OCI-LY1 (cell line): ENCODE data around the gene ERCC2.

Experiments used
- H2AFZ ChIP-seq: fragments of 200-600 bp; sonication (generic), shearing (Covaris generic); 2 replicates; pipeline ENCODE4 v1.6.0; 2014; ENCODE audit warnings: antibody characterized with exemption, mild to moderate bottlenecking, low read length
- H3F3A ChIP-seq: fragments of 200-600 bp; sonication (generic), shearing (Covaris generic); 2 replicates; pipeline ENCODE4 v1.6.0; 2014; ENCODE audit warnings: mild to moderate bottlenecking, antibody characterized with exemption, low read length, moderate library complexity; ENCODE audit not compliant: insufficient read depth
- H3K27ac ChIP-seq: fragments of 200-600 bp; sonication (generic); 2 replicates; pipeline ENCODE4 v1.5.1; 2014; ENCODE audit warnings: low read length, mixed run types, mild to moderate bottlenecking, low read depth; ENCODE audit not compliant: poor library complexity, severe bottlenecking
- H3K27me3 ChIP-seq: fragments of 200-600 bp; sonication (generic); 2 replicates; pipeline ENCODE4 v1.6.0; 2014; ENCODE audit warnings: antibody characterized with exemption, mild to moderate bottlenecking, low read length, moderate library complexity; ENCODE audit not compliant: insufficient read depth
- H3K36me3 ChIP-seq: fragments of 200-600 bp; sonication (generic); 2 replicates; pipeline ENCODE4 v1.6.1; 2014; ENCODE audit warnings: mild to moderate bottlenecking, antibody characterized with exemption, low read length, moderate library complexity, mixed read lengths; ENCODE audit not compliant: insufficient read depth
- H3K4me1 ChIP-seq: fragments of 200-600 bp; sonication (generic); 2 replicates; pipeline ENCODE4 v1.5.1; 2014; ENCODE audit warnings: mild to moderate bottlenecking, low read length, moderate library complexity; ENCODE audit not compliant: insufficient read depth, severe bottlenecking
- H3K4me2 ChIP-seq: fragments of 200-600 bp; sonication (generic), shearing (Covaris generic); 2 replicates; pipeline ENCODE4 v1.6.1; 2014; ENCODE audit warnings: low read length
- H3K4me3 ChIP-seq: fragments of 200-600 bp; sonication (generic); 2 replicates; pipeline ENCODE4 v1.5.1; 2014; ENCODE audit warnings: low read length, low read depth, mild to moderate bottlenecking, mixed read lengths; ENCODE audit not compliant: poor library complexity, severe bottlenecking
- H3K79me2 ChIP-seq: fragments of 200-600 bp; shearing (Covaris generic); 2 replicates; pipeline ENCODE4 v1.6.1; 2016; ENCODE audit warnings: mixed run types, low read length, mixed read lengths; ENCODE audit not compliant: insufficient read depth
- H3K9ac ChIP-seq: fragments of 200-600 bp; sonication (generic), shearing (Covaris generic); 2 replicates; pipeline ENCODE4 v1.6.1; 2014; ENCODE audit warnings: mild to moderate bottlenecking, low read length, mixed read lengths
- H3K9me2 ChIP-seq: fragments of 200-600 bp; sonication (generic), shearing (Covaris generic); 2 replicates; pipeline ENCODE4 v1.6.1; 2014; ENCODE audit warnings: low read depth, mild to moderate bottlenecking, low read length, mixed read lengths
- H3K9me3 ChIP-seq: fragments of 200-600 bp; shearing (Covaris generic); 2 replicates; pipeline ENCODE4 v1.6.1; 2014; ENCODE audit warnings: low read length, mixed read lengths
- H4K20me1 ChIP-seq: fragments of 200-600 bp; sonication (generic), shearing (Covaris generic); 2 replicates; pipeline ENCODE4 v1.6.0; 2016; ENCODE audit warnings: mild to moderate bottlenecking, low read length; ENCODE audit not compliant: insufficient read depth
- EZH2 ChIP-seq: fragments of 200-600 bp; sonication (generic), shearing (Covaris generic); IDR thresholded peaks from 2 replicates; pipeline ENCODE4 v1.8.0; 2017; ENCODE audit warnings: borderline replicate concordance, mixed run types, mild to moderate bottlenecking, antibody characterized with exemption, low read length, moderate library complexity, mixed read lengths
- TF ChIP-seq, protein P1 (sequence below): fragments of 200-600 bp; sonication (generic), shearing (Covaris generic); IDR thresholded peaks from 2 replicates; pipeline ENCODE4 v1.5.1; 2017; ENCODE audit warnings: mild to moderate bottlenecking, antibody characterized with exemption, low read length, moderate library complexity, mixed read lengths

ERCC2 gene

DNA sequence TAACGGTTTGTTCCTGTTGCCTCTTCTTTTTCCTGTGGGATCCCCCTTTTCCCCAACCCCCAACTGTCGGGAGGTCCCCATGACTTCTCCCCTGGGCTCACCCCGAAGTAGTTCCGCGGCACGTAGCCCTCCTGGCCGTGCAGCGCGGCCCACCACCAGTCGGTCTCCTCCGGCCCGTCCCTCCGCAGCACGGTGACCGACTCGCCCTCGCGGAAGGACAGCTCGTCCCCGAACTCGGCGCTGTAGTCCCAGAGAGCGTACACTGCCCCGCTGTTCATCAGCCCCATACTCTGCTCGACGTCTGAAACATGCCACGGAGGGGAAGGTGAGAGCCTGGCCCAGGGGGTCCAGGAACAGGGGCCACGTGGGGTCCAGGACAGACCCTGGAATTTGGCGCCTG, 12.1 kb upstream of the ERCC2 start:
- no peaks in the 10 kb centered on the region for H3K36me3 ChIP-seq
- peaks cover 3% of the 10 kb centered on the region for H3K4me1 ChIP-seq
- no peak overlapping the region for H3K4me3 ChIP-seq
- H3K27ac ChIP-seq = no peak overlapping the region
- H3K4me2 ChIP-seq = no peak overlapping the region
- no peaks in the 10 kb centered on the region for H3K9me3 ChIP-seq
- H2AFZ ChIP-seq = no peak overlapping the region
- no peaks in the 10 kb centered on the region for H3K27me3 ChIP-seq
- H3K79me2 ChIP-seq = no peaks in the 10 kb centered on the region
- no peaks in the 10 kb centered on the region for H3K9me2 ChIP-seq
- H3K9ac ChIP-seq = no peak overlapping the region
- no peaks in the 10 kb centered on the region for H4K20me1 ChIP-seq
- TF ChIP-seq, protein P1, sequence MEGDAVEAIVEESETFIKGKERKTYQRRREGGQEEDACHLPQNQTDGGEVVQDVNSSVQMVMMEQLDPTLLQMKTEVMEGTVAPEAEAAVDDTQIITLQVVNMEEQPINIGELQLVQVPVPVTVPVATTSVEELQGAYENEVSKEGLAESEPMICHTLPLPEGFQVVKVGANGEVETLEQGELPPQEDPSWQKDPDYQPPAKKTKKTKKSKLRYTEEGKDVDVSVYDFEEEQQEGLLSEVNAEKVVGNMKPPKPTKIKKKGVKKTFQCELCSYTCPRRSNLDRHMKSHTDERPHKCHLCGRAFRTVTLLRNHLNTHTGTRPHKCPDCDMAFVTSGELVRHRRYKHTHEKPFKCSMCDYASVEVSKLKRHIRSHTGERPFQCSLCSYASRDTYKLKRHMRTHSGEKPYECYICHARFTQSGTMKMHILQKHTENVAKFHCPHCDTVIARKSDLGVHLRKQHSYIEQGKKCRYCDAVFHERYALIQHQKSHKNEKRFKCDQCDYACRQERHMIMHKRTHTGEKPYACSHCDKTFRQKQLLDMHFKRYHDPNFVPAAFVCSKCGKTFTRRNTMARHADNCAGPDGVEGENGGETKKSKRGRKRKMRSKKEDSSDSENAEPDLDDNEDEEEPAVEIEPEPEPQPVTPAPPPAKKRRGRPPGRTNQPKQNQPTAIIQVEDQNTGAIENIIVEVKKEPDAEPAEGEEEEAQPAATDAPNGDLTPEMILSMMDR = no peak
- TF ChIP-seq EZH2 = no peak
- no peaks in the 10 kb centered on the region for H3F3A ChIP-seq

- Histone ChIP-seq H3K27me3 (no peaks in the 10 kb centered on the region), H2AFZ (no peak overlapping the region), H3K79me2 (no peaks in the 10 kb centered on the region), H3K27ac (no peak overlapping the region), H3K4me2 (no peak overlapping the region), H3K9ac (no peak overlapping the region), H3K36me3 (no peaks in the 10 kb centered on the region), H3F3A (no peaks in the 10 kb centered on the region), H4K20me1 (no peaks in the 10 kb centered on the region), H3K4me3 (no peak overlapping the region), H3K9me3 (no peaks in the 10 kb centered on the region), H3K9me2 (no peaks in the 10 kb centered on the region), H3K4me1 (no peaks in the 10 kb centered on the region)
- TF ChIP-seq, protein P1 = no peak
- no peak for TF ChIP-seq EZH2
Observed at GRCh38 chr19:45380107-45380506, 9.7 kb upstream of the ERCC2 start.

DNA sequence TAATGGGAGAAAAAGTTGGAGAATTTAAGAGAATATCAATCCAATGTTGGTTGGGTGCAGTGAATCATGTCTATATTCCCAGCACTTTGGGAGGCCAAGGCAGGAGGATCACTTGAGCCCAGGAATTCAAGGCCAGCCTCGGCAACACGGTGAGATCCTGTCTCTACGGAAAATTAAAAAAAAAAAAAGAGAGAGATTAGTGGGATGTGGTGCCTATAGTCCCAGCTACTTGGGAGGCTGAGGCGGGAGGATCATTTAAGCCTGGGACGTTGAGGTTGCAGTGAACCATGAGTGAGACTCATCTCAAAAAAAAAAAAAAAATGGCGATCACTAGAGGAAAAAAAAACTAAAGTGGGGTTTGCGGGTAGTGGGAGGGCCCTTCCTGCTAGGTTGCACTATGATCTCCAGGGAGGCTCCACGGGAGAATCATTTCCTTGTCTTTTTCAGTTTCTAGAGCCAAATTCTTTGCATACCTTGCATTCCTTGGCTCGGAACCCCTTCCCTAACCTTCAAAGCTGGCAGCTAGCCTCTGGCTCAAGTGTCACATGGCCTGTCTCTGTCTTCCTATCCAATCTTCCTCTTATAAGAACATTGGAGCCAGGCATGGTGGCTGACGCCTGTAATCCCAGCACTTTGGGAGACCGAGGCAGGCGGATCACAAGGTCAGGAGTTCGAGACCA, 5.8 kb upstream of the ERCC2 start:
- Histone ChIP-seq H3K79me2 (no peaks in the 10 kb centered on the region), H3K27ac (no peak overlapping the region), H3K27me3 (no peaks in the 10 kb centered on the region), H3K4me2 (no peak overlapping the region), H3K9me3 (no peaks in the 10 kb centered on the region), H3K4me3 (no peak overlapping the region), H3K9me2 (no peaks in the 10 kb centered on the region), H3K36me3 (no peaks in the 10 kb centered on the region), H4K20me1 (no peaks in the 10 kb centered on the region), H3F3A (no peaks in the 10 kb centered on the region), H3K9ac (no peak overlapping the region), H3K4me1 (peaks cover 3% of the 10 kb centered on the region), H2AFZ (no peak overlapping the region)
- TF ChIP-seq EZH2 = no peak
- TF ChIP-seq, protein P1 = no peak
